IMR-90 (cell line): ENCODE results near the gene LDAH. TPM values are rescaled to one million over a fixed set of nuclear protein-coding genes. Genes with fewer than 3 reads are reported as not detected.

Experiments
- ATAC-seq: fragments of 200-7000 bp; cut with Tn5 transposase; 2 replicates; pipeline ENCODE4 v1.9.1; 2020; ENCODE audit warnings: low read depth, mild to moderate bottlenecking, moderate library complexity
- BruUV-seq: library from RNA; stranded (reverse); fragments of 400-500 nt; replicated peaks from 2 replicates; lab custom pipeline; 2021; lab: Mats Ljungman, UMichigan
- CTCF ChIA-PET: fragments of 300-600 bp; formaldehyde crosslinking; extraction: SDS; loops from one replicate; lab custom pipeline; 2021; ENCODE audit warnings: antibody characterized with exemption; lab: Yijun Ruan, JAX
- POLR2A ChIA-PET: fragments of 300-600 bp; sonication (Branson Sonifier 250); formaldehyde crosslinking; loops from one replicate; lab custom pipeline; 2022; ENCODE audit warnings: antibody characterized with exemption; ENCODE audit not compliant: unreplicated experiment; lab: Charles Lee
- DNase-seq: peaks from one replicate; pipeline ENCODE4 v3.0.0; 2013
- H2AFZ ChIP-seq: replicated peaks from 2 replicates; pipeline ENCODE3; 2013; ENCODE audit warnings: low read length, mild to moderate bottlenecking; ENCODE audit not compliant: poor library complexity
- H2AK5ac ChIP-seq: 2 replicates; pipeline ENCODE4 v1.6.1; 2013; ENCODE audit warnings: low read depth, low read length, inconsistent platforms
- H2AK9ac ChIP-seq: replicated peaks from 2 replicates; pipeline ENCODE3; 2013; ENCODE audit warnings: mild to moderate bottlenecking, low read depth, low read length, moderate library complexity; ENCODE audit not compliant: poor library complexity
- H2BK120ac ChIP-seq: 2 replicates; pipeline ENCODE4 v1.6.1; 2013; ENCODE audit warnings: low read depth, low read length, inconsistent platforms
- H2BK15ac ChIP-seq: 3 replicates; pipeline ENCODE4 v1.6.1; 2013; ENCODE audit warnings: low read depth, low read length, inconsistent platforms
- H2BK20ac ChIP-seq: 2 replicates; pipeline ENCODE4 v1.6.1; 2013; ENCODE audit warnings: low read depth, mild to moderate bottlenecking, inconsistent platforms, low read length, moderate library complexity
- H2BK5ac ChIP-seq: 2 replicates; pipeline ENCODE4 v1.6.1; 2013; ENCODE audit warnings: mild to moderate bottlenecking, low read depth, low read length, inconsistent platforms; ENCODE audit not compliant: poor library complexity, severe bottlenecking
- H3K14ac ChIP-seq: replicated peaks from 2 replicates; pipeline ENCODE4 v1.6.1; 2013; ENCODE audit warnings: low read depth, low read length, inconsistent platforms
- H3K18ac ChIP-seq: 2 replicates; pipeline ENCODE4 v1.6.1; 2013; ENCODE audit warnings: low read depth, low read length, control low read depth
- H3K23ac ChIP-seq: 2 replicates; pipeline ENCODE4 v1.6.1; 2013; ENCODE audit warnings: low read depth, low read length, inconsistent platforms
- H3K27ac ChIP-seq: 2 replicates; pipeline ENCODE4 v1.5.1; 2013; ENCODE audit warnings: mild to moderate bottlenecking, control low read depth, low read length; ENCODE audit not compliant: insufficient read depth
- H3K27me3 ChIP-seq: 2 replicates; pipeline ENCODE4 v1.6.1; 2013; ENCODE audit warnings: low read length; ENCODE audit not compliant: control insufficient read depth, insufficient read depth
- H3K36me3 ChIP-seq: 2 replicates; pipeline ENCODE4 v1.6.1; 2013; ENCODE audit warnings: low read length, mixed read lengths; ENCODE audit not compliant: control insufficient read depth, insufficient read depth
- H3K4ac ChIP-seq: 2 replicates; pipeline ENCODE4 v1.6.1; 2013; ENCODE audit warnings: low read depth, low read length, inconsistent platforms
- H3K4me1 ChIP-seq: 2 replicates; pipeline ENCODE4 v1.6.1; 2013; ENCODE audit warnings: low read length, mixed read lengths; ENCODE audit not compliant: control insufficient read depth, insufficient read depth
- H3K4me2 ChIP-seq: 2 replicates; pipeline ENCODE4 v1.6.1; 2013; ENCODE audit warnings: low read depth, mild to moderate bottlenecking, control low read depth, low read length, moderate library complexity
- H3K4me3 ChIP-seq: 2 replicates; pipeline ENCODE4 v1.5.1; 2013; ENCODE audit warnings: low read depth, mild to moderate bottlenecking, control low read depth, low read length, moderate library complexity; ENCODE audit not compliant: insufficient read depth
- H3K56ac ChIP-seq: 2 replicates; pipeline ENCODE4 v1.6.1; 2013; ENCODE audit warnings: low read length, inconsistent platforms; ENCODE audit not compliant: insufficient read depth; ENCODE audit errors: extremely low read depth
- H3K79me1 ChIP-seq, 2 experiments: 2 replicates each; pipeline ENCODE4 v1.6.1; 2013; ENCODE audit warnings: low read length in 2 of 2, inconsistent platforms in 1 of 2, low read depth in 1 of 2
- H3K9ac ChIP-seq: 2 replicates; pipeline ENCODE4 v1.6.1; 2013; ENCODE audit warnings: low read depth, low read length, control low read depth
- H3K9me1 ChIP-seq: 2 replicates; pipeline ENCODE4 v1.6.1; 2013; ENCODE audit warnings: low read length, inconsistent platforms; ENCODE audit not compliant: insufficient read depth
- H3K9me3 ChIP-seq: 2 replicates; pipeline ENCODE4 v1.6.1; 2013; ENCODE audit warnings: low read length; ENCODE audit not compliant: control insufficient read depth, insufficient read depth
- H4K20me1 ChIP-seq: 2 replicates; pipeline ENCODE4 v1.6.1; 2013; ENCODE audit warnings: low read length, inconsistent platforms; ENCODE audit not compliant: insufficient read depth
- H4K5ac ChIP-seq: 2 replicates; pipeline ENCODE4 v1.6.1; 2013; ENCODE audit warnings: mild to moderate bottlenecking, low read depth, low read length, control low read depth
- H4K8ac ChIP-seq, 2 experiments: 2 replicates each; pipeline ENCODE4 v1.6.1; 2013; ENCODE audit warnings: low read depth in 2 of 2, low read length in 2 of 2, control low read depth in 1 of 2, inconsistent platforms in 1 of 2
- H4K91ac ChIP-seq: 2 replicates; pipeline ENCODE4 v1.6.1; 2013; ENCODE audit warnings: low read depth, low read length, inconsistent platforms; ENCODE audit not compliant: insufficient read depth
- BHLHE40 ChIP-seq: fragments of 150-350 bp; IDR thresholded peaks from 2 replicates; pipeline ENCODE4 v1.6.1; 2016; ENCODE audit warnings: mild to moderate bottlenecking, low read depth, low read length
- CEBPB ChIP-seq: IDR thresholded peaks from 2 replicates; pipeline ENCODE4 v1.6.1; 2012; ENCODE audit warnings: low read depth, low read length, improper control_type of control experiment
- CTCF ChIP-seq: conservative IDR thresholded peaks from 2 replicates; pipeline ENCODE4 v1.5.1; 2012; ENCODE audit warnings: mild to moderate bottlenecking, low read depth, low read length, improper control_type of control experiment
- ELK1 ChIP-seq: fragments of 150-350 bp; IDR thresholded peaks from 2 replicates; pipeline ENCODE4 v1.6.1; 2016; ENCODE audit warnings: low read depth, mild to moderate bottlenecking, low read length, moderate library complexity, borderline replicate concordance
- FOS ChIP-seq: fragments of 150-350 bp; IDR thresholded peaks from 2 replicates; pipeline ENCODE4 v1.6.1; 2016; ENCODE audit warnings: low read depth, low read length
- MAFK ChIP-seq: IDR thresholded peaks from 2 replicates; pipeline ENCODE4 v1.6.1; 2012; ENCODE audit warnings: low read depth, low read length, improper control_type of control experiment
- MAZ ChIP-seq: IDR thresholded peaks from 2 replicates; pipeline ENCODE4 v1.6.1; 2012; ENCODE audit warnings: low read depth, mild to moderate bottlenecking, low read length, improper control_type of control experiment, moderate library complexity, borderline replicate concordance
- MXI1 ChIP-seq: IDR thresholded peaks from 2 replicates; pipeline ENCODE4 v1.6.1; 2012; ENCODE audit warnings: low read depth, mild to moderate bottlenecking, low read length, moderate library complexity, borderline replicate concordance
- NFE2L2 ChIP-seq: fragments of 150-350 bp; IDR thresholded peaks from 2 replicates; pipeline ENCODE4 v1.6.1; 2016; ENCODE audit warnings: low read depth, mild to moderate bottlenecking, low read length
- POLR2A ChIP-seq: IDR thresholded peaks from 2 replicates; pipeline ENCODE4 v1.6.1; 2012; ENCODE audit warnings: mild to moderate bottlenecking, low read depth, low read length
- RAD21 ChIP-seq: IDR thresholded peaks from 2 replicates; pipeline ENCODE4 v1.6.1; 2012; ENCODE audit warnings: low read length, improper control_type of control experiment
- RFX5 ChIP-seq: IDR thresholded peaks from 2 replicates; pipeline ENCODE4 v1.8.0; 2012; ENCODE audit warnings: low read depth, mild to moderate bottlenecking, low read length, moderate library complexity
- SMC3 ChIP-seq: fragments of 150-350 bp; IDR thresholded peaks from 2 replicates; pipeline ENCODE4 v1.6.1; 2016; ENCODE audit warnings: low read depth, mild to moderate bottlenecking, antibody characterized with exemption, low read length, moderate library complexity
- USF2 ChIP-seq: fragments of 150-350 bp; IDR thresholded peaks from 2 replicates; pipeline ENCODE4 v1.6.1; 2017; ENCODE audit warnings: mild to moderate bottlenecking, antibody characterized with exemption, low read length, low read depth
- WGBS, 2 experiments: methylation state at CpG; one replicate each; pipeline versions ENCODE4 v1.1.5 to v1.1.7; 2013; ENCODE audit warnings: missing lambda C conversion rate in 2 of 2; ENCODE audit not compliant: insufficient read length in 1 of 2; ENCODE audit errors: extremely low coverage in 2 of 2; 5-methylcytosine and 5-hydroxymethylcytosine counted together
- dilution Hi-C: fragments of 300-500 bp; cut with HindIII; formaldehyde crosslinking; loops from one replicate; pipeline ENCODE4 v1.14.3; 2018; ENCODE audit warnings: low sequenced_read_pairs; ENCODE audit not compliant: unreplicated experiment
- in situ Hi-C: fragments of 300-500 bp; cut with MboI; formaldehyde crosslinking; loops from 3 replicates; pipeline ENCODE4 v1.14.3; 2019; ENCODE audit warnings: low sequenced_read_pairs, inconsistent platforms, mixed read lengths
- intact Hi-C: fragments of 100-400 bp; cut with micrococcal nuclease; formaldehyde crosslinking; loops from 2 replicates; pipeline ENCODE4 v1.10.0; 2022
- polyA plus RNA-seq, 3 experiments: library from polyadenylated mRNA; depleted of rRNA; stranded (reverse); fragments of >200 nt; gene quantifications; 2 replicates each; pipeline ENCODE4 v1.2.3, GENCODE V29; 2012; ENCODE audit warnings: low replicate concordance in 1 of 3
- total RNA-seq: library from RNA; depleted of rRNA; stranded (reverse); fragments of >200 nt; gene quantifications from 2 replicates; pipeline ENCODE4 v1.2.3, GENCODE V29; 2012

LDAH gene
- total and polyA plus RNA-seq, 2 of the 4 experiments (the other 2 are of a cell fraction): 12.1 to 31.7 TPM

GRCh38 chr2:20643060-20643459 lies 179.8 kb downstream of the LDAH start:
- no peak for ATAC-seq
- H3K14ac ChIP-seq: no peak overlapping the region
- no peak overlapping the region for H3K4ac ChIP-seq
- intact Hi-C loops (loop anchor here (2.0 kb wide), 1 partner anchor 316 kb away; no protein-coding TSS in a partner anchor), in situ Hi-C loops (loop anchor here (5.0 kb wide), 1 partner anchor 246 kb away; no protein-coding TSS in a partner anchor), dilution Hi-C loops (loop anchor here (25.0 kb wide), 1 partner anchor 256 kb away; no protein-coding TSS in a partner anchor)
- H3K9ac ChIP-seq: no peak overlapping the region
- no peak overlapping the region for H2BK20ac ChIP-seq
- H2AK9ac ChIP-seq: no peak overlapping the region
- H3K9me3 ChIP-seq: no peaks in the 10 kb centered on the region
- ChIA-PET CTCF (interaction anchor here (0.6 to 2.5 kb wide), 14 partner anchors 8 to 264 kb away, joined by 3 to 12 read pairs (median 4); partner anchors contain the start of gene RHOB), POLR2A (no interaction called here)
- H3K79me1 ChIP-seq: peaks cover under 1 to 36% of the 10 kb centered on the region in 2 experiments; a peak in 2 of 4 replicates
- H3K9me1 ChIP-seq: peaks cover 6% of the 10 kb centered on the region; the same call in 1 of the 2 replicates
- no peak overlapping the region for H3K18ac ChIP-seq
- H4K91ac ChIP-seq: no peak overlapping the region
- no peak overlapping the region for H3K27ac ChIP-seq
- no peak overlapping the region for H4K5ac ChIP-seq
- no peaks in the 10 kb centered on the region for H3K27me3 ChIP-seq
- no peak overlapping the region for H4K8ac ChIP-seq
- DNase-seq: no peak
- BruUV-seq: no TSS peak
- H2BK120ac ChIP-seq: no peak overlapping the region
- H2BK5ac ChIP-seq: no peak overlapping the region
- H2AK5ac ChIP-seq: no peak overlapping the region
- H2AFZ ChIP-seq: no peak overlapping the region
- peaks cover 21% of the 10 kb centered on the region for H4K20me1 ChIP-seq
- H2BK15ac ChIP-seq: no peak overlapping the region
- no peak for TF ChIP-seq MAFK
- TF ChIP-seq CTCF: no peak
- TF ChIP-seq MAZ: no peak
- TF ChIP-seq RAD21: no peak
- no peak for TF ChIP-seq FOS
- TF ChIP-seq USF2: no peak
- no peak for TF ChIP-seq MXI1
- TF ChIP-seq SMC3: no peak
- no peak for TF ChIP-seq RFX5
- TF ChIP-seq POLR2A: no peak
- no peak for TF ChIP-seq NFE2L2
- TF ChIP-seq BHLHE40: no peak
- no peak for TF ChIP-seq CEBPB
- no peak for TF ChIP-seq ELK1
- H3K4me3 ChIP-seq: no peak overlapping the region
- no peak overlapping the region for H3K56ac ChIP-seq
- no peak overlapping the region for H3K23ac ChIP-seq
- peaks cover 31% of the 10 kb centered on the region; the same call in 1 of the 2 replicates for H3K36me3 ChIP-seq
- no CpG with 5 or more reads among the region's 7 CpGs for WGBS, 2 experiments
- no peak overlapping the region for H3K4me2 ChIP-seq
- no peaks in the 10 kb centered on the region; the same call in 1 of the 2 replicates for H3K4me1 ChIP-seq
